ENCODE data around the gene POLR1E. TPM values are rescaled to one million over a fixed set of nuclear protein-coding genes. Genes with fewer than 3 reads are reported as not detected.
A peak's percentile ranks its signal among the peaks of the same experiment; 100 is the strongest.

The POLR1E gene
- total RNA-seq, 4 donors from 2014 or later = 14.8 to 23.3 (median 18.5) TPM

DNA sequence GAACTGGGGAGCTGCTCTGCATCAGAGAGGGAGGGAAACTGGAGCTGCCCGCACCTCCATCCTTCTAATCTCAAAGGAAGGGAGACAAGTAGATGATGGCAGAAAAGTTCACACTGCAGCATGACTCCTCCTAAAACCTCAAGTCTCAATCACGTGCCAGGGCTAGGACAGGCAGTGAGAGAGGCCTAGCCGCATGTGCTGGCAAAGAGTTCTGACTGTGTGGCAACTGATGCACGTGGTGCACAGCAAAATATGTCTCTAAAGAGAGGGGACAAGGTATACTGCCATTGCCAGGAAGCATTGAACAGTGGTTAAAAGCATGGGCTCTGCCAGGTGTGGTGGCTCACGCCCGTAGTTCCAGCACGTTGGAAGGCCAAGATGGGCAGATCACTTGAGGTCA lies 52.4 kb downstream of the POLR1E start:
- 92 to 98% methylated on average over 7 of the region's 7 CpGs for WGBS, 2 donors
- no peak for DNase-seq
- Histone ChIP-seq H3K9me3 (no peaks in the 10 kb centered on the region), H3K4me1 (peaks cover 10 to 17% of the 10 kb centered on the region in 2 donors), H3K27ac (no peak overlapping the region), H3K36me3 (peaks cover 7 to 11% of the 10 kb centered on the region in 2 donors), H3K4me3 (replicated peaks in 1 of 3) (no peak overlapping the region), H3K27me3 (no peaks in the 10 kb centered on the region)
- intact Hi-C loops (cut with DNase I) = no loop called here
- no peak for TF ChIP-seq POLR2A (IDR thresholded peaks at IDR 0.05)
- TF ChIP-seq, protein P1, sequence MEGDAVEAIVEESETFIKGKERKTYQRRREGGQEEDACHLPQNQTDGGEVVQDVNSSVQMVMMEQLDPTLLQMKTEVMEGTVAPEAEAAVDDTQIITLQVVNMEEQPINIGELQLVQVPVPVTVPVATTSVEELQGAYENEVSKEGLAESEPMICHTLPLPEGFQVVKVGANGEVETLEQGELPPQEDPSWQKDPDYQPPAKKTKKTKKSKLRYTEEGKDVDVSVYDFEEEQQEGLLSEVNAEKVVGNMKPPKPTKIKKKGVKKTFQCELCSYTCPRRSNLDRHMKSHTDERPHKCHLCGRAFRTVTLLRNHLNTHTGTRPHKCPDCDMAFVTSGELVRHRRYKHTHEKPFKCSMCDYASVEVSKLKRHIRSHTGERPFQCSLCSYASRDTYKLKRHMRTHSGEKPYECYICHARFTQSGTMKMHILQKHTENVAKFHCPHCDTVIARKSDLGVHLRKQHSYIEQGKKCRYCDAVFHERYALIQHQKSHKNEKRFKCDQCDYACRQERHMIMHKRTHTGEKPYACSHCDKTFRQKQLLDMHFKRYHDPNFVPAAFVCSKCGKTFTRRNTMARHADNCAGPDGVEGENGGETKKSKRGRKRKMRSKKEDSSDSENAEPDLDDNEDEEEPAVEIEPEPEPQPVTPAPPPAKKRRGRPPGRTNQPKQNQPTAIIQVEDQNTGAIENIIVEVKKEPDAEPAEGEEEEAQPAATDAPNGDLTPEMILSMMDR (IDR thresholded peaks at IDR 0.05) = no peak

DNA sequence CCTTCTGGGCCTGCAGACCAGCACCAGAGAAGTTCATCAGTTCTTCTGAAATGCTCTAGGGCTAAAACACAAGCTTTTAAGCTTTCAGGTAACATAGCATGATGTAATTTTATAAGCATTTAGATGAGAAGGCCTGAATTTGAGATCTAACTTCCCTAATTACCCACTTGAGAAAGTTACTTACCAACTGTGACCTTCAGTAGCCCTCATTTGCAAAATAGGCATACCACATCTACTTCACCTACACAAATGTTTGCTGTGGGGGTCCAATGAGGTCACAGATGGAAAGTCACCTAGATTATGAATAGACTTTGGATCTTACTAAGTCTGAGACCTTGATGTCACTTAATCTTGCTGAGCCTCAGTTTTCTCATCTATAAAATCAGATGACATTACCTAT lies 53.9 kb downstream of the POLR1E start:
- Histone ChIP-seq H3K27me3 (no peaks in the 10 kb centered on the region), H3K4me1 (peaks cover 10 to 17% of the 10 kb centered on the region in 2 donors), H3K36me3 (peaks cover 7 to 11% of the 10 kb centered on the region in 2 donors), H3K9me3 (no peaks in the 10 kb centered on the region), H3K27ac (peak overlapping the region in 1 of 3 donors; percentile 76), H3K4me3 (replicated peaks in 1 of 3) (no peak overlapping the region)
- TF ChIP-seq, protein P1 (IDR thresholded peaks at IDR 0.05) = no peak
- no peak for TF ChIP-seq POLR2A (IDR thresholded peaks at IDR 0.05)
- intact Hi-C loops (cut with DNase I) = no loop called here
- no peak for DNase-seq

DNA sequence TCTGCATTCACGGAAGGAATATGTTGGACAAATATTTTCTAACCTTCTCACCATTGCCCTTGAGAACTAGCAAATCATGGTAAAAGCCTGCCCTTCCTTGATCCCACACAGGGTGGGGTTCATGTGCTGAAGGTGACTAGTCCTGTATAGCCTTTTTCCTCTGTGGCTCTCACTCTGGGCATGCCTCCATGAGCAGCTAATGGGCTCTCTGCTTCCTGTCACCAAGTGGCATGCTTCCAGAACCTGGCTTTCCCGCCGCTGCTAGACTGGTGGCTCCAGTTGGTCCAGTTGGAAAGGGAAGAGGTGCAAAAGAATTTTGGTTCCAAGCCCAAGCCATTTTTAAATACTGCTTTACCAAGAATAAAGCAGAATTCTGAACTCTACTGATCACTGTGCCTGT lies 54.9 kb downstream of the POLR1E start:
- peak; percentile 97 for DNase-seq
- intact Hi-C loops (cut with DNase I) = no loop called here
- no peak for TF ChIP-seq POLR2A (IDR thresholded peaks at IDR 0.05)
- TF ChIP-seq, protein P1 (IDR thresholded peaks at IDR 0.05) = peak in 4 of 6 experiments; percentile 37 to 62 (median 58)
- Histone ChIP-seq H3K36me3 (peaks cover 7 to 11% of the 10 kb centered on the region in 2 donors), H3K27me3 (no peaks in the 10 kb centered on the region), H3K27ac (peak overlapping the region; percentile 63 to 76 (median 74)), H3K4me1 (peaks cover 10 to 17% of the 10 kb centered on the region in 2 donors), H3K4me3 (replicated peaks in 1 of 3) (no peak overlapping the region), H3K9me3 (no peaks in the 10 kb centered on the region)
- 24 to 30% methylated on average over 3 of the region's 3 CpGs for WGBS, 2 donors

DNA sequence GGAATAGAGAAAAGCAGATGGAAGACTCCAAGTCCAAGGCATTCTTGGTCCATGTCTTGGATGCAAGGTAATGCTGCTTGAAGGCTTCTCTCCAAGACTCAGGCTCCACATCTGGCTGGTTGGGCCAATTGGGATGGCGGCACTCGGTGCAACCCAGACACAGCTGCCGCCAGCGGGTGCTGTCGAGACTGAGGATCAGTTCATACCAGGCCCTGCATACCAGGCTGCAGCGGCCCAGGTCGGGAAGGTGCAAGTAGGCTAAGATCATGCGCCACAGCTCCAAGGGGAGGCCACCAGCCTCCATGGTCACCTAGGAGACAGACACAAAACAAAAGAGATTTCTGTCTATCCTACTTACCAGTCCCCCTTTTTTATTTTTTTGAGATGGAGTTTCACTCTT lies 55.7 kb downstream of the POLR1E start:
- 95 to 98% methylated on average over 7 to 8 of the region's 8 CpGs for WGBS, 2 donors
- no peak overlapping the region for H3K4me3 ChIP-seq (replicated peaks in 1 of 3)
- peaks cover 10 to 17% of the 10 kb centered on the region in 2 donors for H3K4me1 ChIP-seq
- H3K9me3 ChIP-seq = no peaks in the 10 kb centered on the region
- no peaks in the 10 kb centered on the region for H3K27me3 ChIP-seq
- no peak for DNase-seq
- H3K27ac ChIP-seq = peak overlapping the region; percentile 33 to 53 (median 45)
- intact Hi-C loops (cut with DNase I) = no loop called here
- peaks cover 7 to 9% of the 10 kb centered on the region in 2 donors for H3K36me3 ChIP-seq
- no peak for TF ChIP-seq POLR2A (IDR thresholded peaks at IDR 0.05)
- TF ChIP-seq, protein P1 (IDR thresholded peaks at IDR 0.05) = no peak

DNA sequence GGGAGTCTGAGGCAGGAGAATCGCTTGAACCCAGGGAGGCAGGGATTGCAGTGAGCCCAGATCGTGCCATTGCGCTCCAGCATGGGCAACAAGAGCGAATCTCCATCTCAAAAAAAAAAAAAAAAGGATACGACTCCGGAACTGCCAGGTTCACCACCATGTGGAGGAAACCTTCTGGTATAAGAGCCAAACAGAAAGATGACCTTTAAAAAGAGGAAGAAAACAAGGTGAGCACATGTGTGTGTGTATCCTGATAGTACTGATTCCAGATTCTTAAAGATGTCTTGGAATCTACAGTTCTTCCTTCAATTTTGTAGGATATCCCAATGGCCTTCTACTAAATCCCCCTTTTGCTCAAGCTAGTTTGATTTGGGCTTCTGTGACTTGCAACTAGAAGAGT lies 56.7 kb downstream of the POLR1E start:
- TF ChIP-seq, protein P1 (IDR thresholded peaks at IDR 0.05) = no peak
- TF ChIP-seq POLR2A (IDR thresholded peaks at IDR 0.05) = no peak
- no peaks in the 10 kb centered on the region for H3K36me3 ChIP-seq
- no peak for DNase-seq
- peak overlapping the region in 2 of 3 donors; percentile 33 to 49 for H3K27ac ChIP-seq
- intact Hi-C loops (cut with DNase I) = no loop called here
- H3K9me3 ChIP-seq = no peaks in the 10 kb centered on the region
- WGBS, 2 donors = 98% methylated on average over 6 of the region's 6 CpGs
- H3K4me1 ChIP-seq = peaks cover 10 to 17% of the 10 kb centered on the region in 2 donors
- no peak overlapping the region for H3K4me3 ChIP-seq (replicated peaks in 1 of 3)
- no peaks in the 10 kb centered on the region for H3K27me3 ChIP-seq
